Measurements from ENCODE around the gene CHMP2A.

- TF ChIP-seq EZH2 (IDR thresholded peaks at IDR 0.05; ENCODE audit: low read depth, low read length, severe bottlenecking) (no peak), KDM4A (IDR thresholded peaks at IDR 0.05; ENCODE audit: low read depth, low read length, severe bottlenecking) (no peak), ZNF274 (IDR thresholded peaks at IDR 0.05; ENCODE audit: borderline replicate concordance, extremely low read depth, low read length) (no peak), BRCA1 (IDR thresholded peaks at IDR 0.05; ENCODE audit: low read depth, low read length) (no peak), FOSL1 (IDR thresholded peaks at IDR 0.05; ENCODE audit: insufficient read depth, low read depth, low read length) (no peak), EP300 (IDR thresholded peaks at IDR 0.05; ENCODE audit: borderline replicate concordance in 1 of 2, low read depth in 2 of 2, low read length in 2 of 2) (no peak), CTCF (IDR thresholded peaks at IDR 0.05; ENCODE audit: control extremely low read depth in 1 of 3, insufficient read depth in 1 of 3, low read depth in 1 of 3, low read length in 3 of 3) (no peak), POLR2A (IDR thresholded peaks at IDR 0.05; ENCODE audit: control extremely low read depth in 1 of 2, low read depth in 2 of 2, low read length in 2 of 2) (no peak), KDM5A (IDR thresholded peaks at IDR 0.05; ENCODE audit: low read length) (no peak)
Measured at GRCh38 chr19:58571575-58571947, 16.7 kb upstream of the CHMP2A start.

Data from H1 (cell line).